Large intestine (tissue), 3 donors: ENCODE data around the gene FAF1. TPM values are rescaled to one million over a fixed set of nuclear protein-coding genes. Genes with fewer than 3 reads are reported as not detected.
A peak's percentile ranks its signal among the peaks of the same experiment; 100 is the strongest.

Experiments used
- DNase-seq, 2 donors: peaks; one replicate each; pipeline versions ENCODE4 v3.0.0 to v3.0.0-alpha.2; 2013
- H3K27ac ChIP-seq: one replicate; pipeline ENCODE4 v1.5.1; 2013; ENCODE audit warnings: low read length
- H3K27me3 ChIP-seq: 2 replicates; pipeline ENCODE4 v1.6.1; 2013; ENCODE audit warnings: low read length; ENCODE audit not compliant: control insufficient read depth, insufficient read depth
- H3K36me3 ChIP-seq: 2 replicates; pipeline ENCODE4 v1.6.1; 2013; ENCODE audit warnings: low read length; ENCODE audit not compliant: control insufficient read depth, insufficient read depth
- H3K4me1 ChIP-seq: one replicate; pipeline ENCODE4 v1.6.1; 2013; ENCODE audit warnings: low read length; ENCODE audit not compliant: control insufficient read depth, insufficient read depth
- H3K4me3 ChIP-seq: one replicate; pipeline ENCODE4 v1.5.1; 2013; ENCODE audit warnings: low read length
- H3K9me3 ChIP-seq: one replicate; pipeline ENCODE4 v1.6.1; 2013; ENCODE audit warnings: mild to moderate bottlenecking, low read depth, low read length, moderate library complexity; ENCODE audit not compliant: control insufficient read depth
- WGBS: methylation state at CpG from one replicate; pipeline ENCODE4 v1.1.5; 2013; ENCODE audit warnings: low lambda C conversion rate; ENCODE audit not compliant: insufficient coverage; 5-methylcytosine and 5-hydroxymethylcytosine counted together
- polyA plus RNA-seq: library from polyadenylated mRNA; unstranded; fragments of 120-200 nt; gene quantifications from one replicate; pipeline ENCODE4 v1.2.1, GENCODE V29; 2013

Gene FAF1
- polyA plus RNA-seq, 1 donor: 47.1 TPM

GRCh38 chr1:50622259-50622658 is 337.8 kb downstream of the FAF1 start:
- no peak overlapping the region for H3K27ac ChIP-seq
- DNase-seq: no peak

GRCh38 chr1:50620680-50621329 is 339.3 kb downstream of the FAF1 start:
- peak overlapping the region; percentile 10 for H3K27ac ChIP-seq
- H3K27me3 ChIP-seq: no peaks in the 10 kb centered on the region
- no peak overlapping the region for H3K4me3 ChIP-seq
- DNase-seq: peak; percentile 15 to 61
- H3K36me3 ChIP-seq: no peaks in the 10 kb centered on the region
- no peaks in the 10 kb centered on the region for H3K9me3 ChIP-seq
- no CpG with 5 or more reads among the region's 6 CpGs for WGBS
- H3K4me1 ChIP-seq: no peaks in the 10 kb centered on the region

More at GRCh38 chr1:50622259-50622658, 337.8 kb downstream of the FAF1 start:
- Histone ChIP-seq H3K4me1 (no peaks in the 10 kb centered on the region), H3K9me3 (no peaks in the 10 kb centered on the region), H3K27me3 (no peaks in the 10 kb centered on the region), H3K36me3 (no peaks in the 10 kb centered on the region), H3K4me3 (no peak overlapping the region)
- no CpG with 5 or more reads among the region's 2 CpGs for WGBS

- no CpG with 5 or more reads among the region's 2 CpGs for WGBS
- no peak overlapping the region for H3K27ac ChIP-seq
- H3K4me3 ChIP-seq: no peak overlapping the region
- H3K9me3 ChIP-seq: no peaks in the 10 kb centered on the region
- no peak for DNase-seq
- H3K27me3 ChIP-seq: no peaks in the 10 kb centered on the region
- H3K4me1 ChIP-seq: no peaks in the 10 kb centered on the region
- H3K36me3 ChIP-seq: no peaks in the 10 kb centered on the region
Observed at GRCh38 chr1:50615036-50615750, 344.9 kb downstream of the FAF1 start.

GRCh38 chr1:50611675-50612074 is 348.4 kb downstream of the FAF1 start:
- Histone ChIP-seq H3K36me3 (no peaks in the 10 kb centered on the region), H3K27ac (no peak overlapping the region), H3K4me1 (no peaks in the 10 kb centered on the region), H3K9me3 (no peaks in the 10 kb centered on the region), H3K4me3 (no peak overlapping the region), H3K27me3 (no peaks in the 10 kb centered on the region)
- 65% methylated on average over 2 of the region's 6 CpGs for WGBS
- no peak for DNase-seq

GRCh38 chr1:50610563-50610962 is 349.5 kb downstream of the FAF1 start:
- no CpG with 5 or more reads among the region's 2 CpGs for WGBS
- Histone ChIP-seq H3K4me1 (no peaks in the 10 kb centered on the region), H3K27me3 (no peaks in the 10 kb centered on the region), H3K9me3 (no peaks in the 10 kb centered on the region), H3K4me3 (no peak overlapping the region), H3K36me3 (no peaks in the 10 kb centered on the region), H3K27ac (no peak overlapping the region)
- DNase-seq: no peak

GRCh38 chr1:50609508-50609907 is 350.6 kb downstream of the FAF1 start:
- no CpG with 5 or more reads among the region's 3 CpGs for WGBS
- H3K27ac ChIP-seq: no peak overlapping the region
- no peak for DNase-seq

GRCh38 chr1:50605186-50605875 is 354.7 kb downstream of the FAF1 start:
- no peak overlapping the region for H3K4me3 ChIP-seq
- H3K27me3 ChIP-seq: no peaks in the 10 kb centered on the region
- H3K4me1 ChIP-seq: no peaks in the 10 kb centered on the region
- peak; percentile 4 to 15 for DNase-seq
- H3K27ac ChIP-seq: no peak overlapping the region
- 83% methylated on average over 1 of the region's 2 CpGs for WGBS
- H3K9me3 ChIP-seq: no peaks in the 10 kb centered on the region
- no peaks in the 10 kb centered on the region for H3K36me3 ChIP-seq

More at GRCh38 chr1:50609508-50609907, 350.6 kb downstream of the FAF1 start:
- Histone ChIP-seq H3K4me3 (no peak overlapping the region), H3K27me3 (no peaks in the 10 kb centered on the region), H3K36me3 (no peaks in the 10 kb centered on the region), H3K9me3 (no peaks in the 10 kb centered on the region), H3K4me1 (no peaks in the 10 kb centered on the region)

GRCh38 chr1:50604580-50604979 is 355.5 kb downstream of the FAF1 start:
- DNase-seq: no peak
- Histone ChIP-seq H3K4me3 (no peak overlapping the region), H3K27me3 (no peaks in the 10 kb centered on the region), H3K4me1 (no peaks in the 10 kb centered on the region), H3K9me3 (no peaks in the 10 kb centered on the region), H3K27ac (no peak overlapping the region), H3K36me3 (no peaks in the 10 kb centered on the region)
- WGBS: no CpG with 5 or more reads among the region's 2 CpGs

- Histone ChIP-seq H3K9me3 (no peaks in the 10 kb centered on the region), H3K4me1 (no peaks in the 10 kb centered on the region), H3K27me3 (no peaks in the 10 kb centered on the region), H3K36me3 (no peaks in the 10 kb centered on the region), H3K27ac (no peak overlapping the region), H3K4me3 (no peak overlapping the region)
- 86% methylated on average over 1 of the region's 7 CpGs for WGBS
- no peak for DNase-seq
Observed at GRCh38 chr1:50603274-50604271, 356.5 kb downstream of the FAF1 start.

GRCh38 chr1:50599546-50599945 is 360.5 kb downstream of the FAF1 start:
- no peaks in the 10 kb centered on the region for H3K9me3 ChIP-seq
- no peak for DNase-seq
- no peak overlapping the region for H3K27ac ChIP-seq
- H3K4me3 ChIP-seq: no peak overlapping the region
- H3K36me3 ChIP-seq: peaks cover 2% of the 10 kb centered on the region
- H3K27me3 ChIP-seq: no peaks in the 10 kb centered on the region
- H3K4me1 ChIP-seq: no peaks in the 10 kb centered on the region
